IPS-20b (cell line): ENCODE results near the gene PAX6.
"Not testable (repeated sequence)": the region's sequence is repeated elsewhere in the genome, so short reads cannot be mapped to it uniquely, and the experiment has no call there.

Experiments
- H3K27ac ChIP-seq: one replicate; pipeline ENCODE4 v1.5.1; 2013; ENCODE audit warnings: low read length
- H3K27me3 ChIP-seq: 2 replicates; pipeline ENCODE4 v1.6.1; 2013; ENCODE audit warnings: mild to moderate bottlenecking, low read length, inconsistent platforms; ENCODE audit not compliant: insufficient read depth
- H3K36me3 ChIP-seq: 2 replicates; pipeline ENCODE4 v1.6.1; 2013; ENCODE audit warnings: low read depth, mild to moderate bottlenecking, inconsistent platforms, low read length, moderate library complexity; ENCODE audit not compliant: insufficient read depth
- H3K4me1 ChIP-seq: 2 replicates; pipeline ENCODE4 v1.6.1; 2013; ENCODE audit warnings: mild to moderate bottlenecking, control low read depth, inconsistent platforms, low read length, moderate library complexity; ENCODE audit not compliant: insufficient read depth
- H3K4me3 ChIP-seq: 2 replicates; pipeline ENCODE4 v1.5.1; 2013; ENCODE audit warnings: mild to moderate bottlenecking, low read length, inconsistent platforms
- H3K9ac ChIP-seq: 2 replicates; pipeline ENCODE4 v1.6.1; 2013; ENCODE audit warnings: low read depth, mild to moderate bottlenecking, inconsistent platforms, low read length, moderate library complexity
- H3K9me3 ChIP-seq: 2 replicates; pipeline ENCODE4 v1.6.1; 2013; ENCODE audit warnings: mild to moderate bottlenecking, low read depth, low read length, inconsistent platforms; ENCODE audit not compliant: insufficient read depth

PAX6 gene

DNA sequence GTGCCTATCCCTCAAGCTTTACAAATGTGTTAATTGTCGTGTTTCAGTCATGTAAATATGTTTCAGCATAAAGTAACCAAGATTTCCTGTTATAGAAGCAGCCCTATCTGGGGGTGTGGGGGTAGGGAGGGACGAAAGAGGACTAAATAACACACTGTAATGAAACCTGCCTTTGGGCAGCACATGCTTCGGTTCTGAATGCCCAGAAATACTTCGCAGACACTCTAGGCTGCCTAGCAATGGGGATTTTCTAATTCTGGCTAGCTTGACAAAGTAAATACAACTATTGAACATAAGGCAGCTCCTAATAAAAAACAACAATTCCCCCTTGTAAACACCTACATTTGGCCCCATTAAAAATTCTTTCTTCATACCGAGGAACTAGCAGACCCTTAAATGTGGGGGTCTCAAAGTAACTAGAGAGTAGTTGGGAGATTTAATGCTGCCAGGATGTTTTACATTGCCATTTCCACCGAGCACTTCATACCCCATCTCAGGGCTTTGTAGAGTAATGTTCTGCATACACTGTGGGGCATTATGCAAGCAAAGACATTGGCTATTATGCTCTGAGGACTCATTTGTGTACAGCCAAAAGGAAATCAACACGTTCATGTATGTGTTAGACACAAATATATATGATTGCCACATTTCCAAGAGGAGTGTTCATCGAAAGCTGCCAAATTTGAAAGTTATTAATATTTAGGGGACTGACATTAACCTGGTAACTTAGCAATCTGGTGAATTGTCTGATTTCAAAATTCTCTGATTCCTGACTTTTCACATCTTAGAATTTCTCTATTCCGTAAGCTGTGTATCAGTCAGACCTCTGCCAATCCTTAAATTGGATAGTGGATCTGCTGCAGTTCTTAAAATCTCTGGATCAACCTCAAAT is 42.1 kb downstream of the PAX6 start:
- no peak overlapping the region for H3K9ac ChIP-seq
- no peaks in the 10 kb centered on the region for H3K27me3 ChIP-seq
- H3K9me3 ChIP-seq: no peaks in the 10 kb centered on the region
- peaks cover 9% of the 10 kb centered on the region; the same call in 1 of the 2 replicates for H3K4me1 ChIP-seq
- H3K4me3 ChIP-seq: no peak overlapping the region
- H3K36me3 ChIP-seq: no peaks in the 10 kb centered on the region
- H3K27ac ChIP-seq: no peak overlapping the region

DNA sequence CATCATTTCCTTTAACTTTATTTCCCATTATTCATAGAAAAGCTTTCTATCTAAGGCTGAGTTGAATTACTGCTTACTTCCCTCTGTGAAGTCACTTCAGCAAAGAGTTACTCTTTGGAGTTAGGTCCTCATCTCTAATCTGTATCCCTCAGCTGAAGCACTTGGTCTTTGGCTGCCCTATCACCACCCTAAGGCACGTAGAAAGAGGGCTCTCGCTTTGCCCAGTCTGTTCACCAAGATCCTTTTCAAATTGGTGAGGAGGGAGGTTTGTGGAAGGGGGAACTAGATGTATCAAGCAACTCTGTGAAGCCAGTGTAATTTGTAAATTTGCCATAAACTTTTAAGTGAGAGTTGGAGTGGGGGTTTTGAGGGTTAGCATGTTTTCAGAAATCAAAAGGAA is 43.4 kb downstream of the PAX6 start:
- H3K27ac ChIP-seq: no peak overlapping the region
- H3K4me3 ChIP-seq: no peak overlapping the region
- H3K4me1 ChIP-seq: peaks cover 9% of the 10 kb centered on the region; the same call in 1 of the 2 replicates
- H3K36me3 ChIP-seq: no peaks in the 10 kb centered on the region
- H3K27me3 ChIP-seq: no peaks in the 10 kb centered on the region
- H3K9me3 ChIP-seq: no peaks in the 10 kb centered on the region
- no peak overlapping the region for H3K9ac ChIP-seq

DNA sequence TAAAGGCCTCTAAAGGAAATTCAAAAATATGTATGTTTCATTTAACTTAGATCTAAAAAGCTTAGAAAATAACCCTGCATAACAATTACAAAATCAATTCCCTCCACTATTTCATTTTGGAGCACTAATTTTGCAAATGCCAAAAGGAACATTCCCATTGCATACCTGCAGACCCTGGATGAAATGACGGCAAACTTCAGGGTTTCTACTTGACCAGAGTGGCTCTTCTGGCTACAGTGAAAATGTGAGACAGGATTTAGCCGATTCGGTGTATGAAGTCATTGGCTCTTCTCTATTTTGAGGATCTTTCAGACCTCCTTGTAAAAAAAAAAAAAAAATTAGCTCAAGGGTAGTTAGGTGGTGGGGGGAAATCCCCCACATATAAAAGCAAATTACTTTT is 44.1 kb downstream of the PAX6 start:
- no peaks in the 10 kb centered on the region for H3K9me3 ChIP-seq
- H3K27ac ChIP-seq: no peak overlapping the region
- no peaks in the 10 kb centered on the region for H3K27me3 ChIP-seq
- no peak overlapping the region for H3K4me3 ChIP-seq
- H3K9ac ChIP-seq: no peak overlapping the region
- peaks cover 9% of the 10 kb centered on the region; the same call in 1 of the 2 replicates for H3K4me1 ChIP-seq
- no peaks in the 10 kb centered on the region for H3K36me3 ChIP-seq

DNA sequence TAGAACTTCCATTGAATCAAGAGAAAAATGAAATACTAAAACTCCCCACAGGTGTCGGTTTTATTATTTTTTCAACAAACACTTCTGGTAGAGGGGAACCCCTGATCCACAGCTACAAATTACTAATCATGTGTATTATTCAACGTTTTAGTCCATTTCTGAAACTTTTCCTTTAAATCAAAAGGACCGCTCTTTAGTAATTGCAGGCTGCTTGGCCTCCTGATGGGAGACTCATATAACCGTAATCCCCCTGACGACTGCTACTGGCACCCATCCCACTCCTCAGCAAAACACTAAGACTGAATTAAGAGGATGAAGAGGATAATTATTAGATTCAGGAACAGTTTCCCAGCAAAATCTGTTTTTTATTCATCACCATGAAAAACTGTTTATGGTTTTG is 46.4 kb downstream of the PAX6 start:
- no peaks in the 10 kb centered on the region for H3K36me3 ChIP-seq
- H3K9ac ChIP-seq: no peak overlapping the region

DNA sequence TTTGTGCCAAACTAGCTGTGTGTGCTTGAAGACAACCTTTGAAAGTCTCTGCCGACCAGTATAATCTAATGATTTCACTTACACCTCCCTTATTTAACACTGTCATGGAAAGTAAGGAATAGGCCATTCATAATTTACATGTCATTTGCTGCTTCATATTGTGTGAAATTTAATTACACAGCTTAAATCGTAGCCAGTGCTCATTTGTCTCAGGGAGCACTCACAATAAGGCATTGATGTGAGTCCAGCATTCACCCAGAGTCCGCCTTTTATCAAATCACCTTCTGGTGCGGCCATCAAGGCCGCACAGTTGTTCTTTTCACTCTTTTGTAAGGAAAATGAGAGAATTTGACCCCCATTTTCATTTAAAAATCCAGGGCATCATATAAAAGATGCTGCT is 46.9 kb downstream of the PAX6 start:
- no peak overlapping the region for H3K27ac ChIP-seq
- H3K9me3 ChIP-seq: no peaks in the 10 kb centered on the region
- no peak overlapping the region for H3K4me3 ChIP-seq

More for the DNA sequence above, 46.4 kb downstream of the PAX6 start:
- no peak overlapping the region for H3K27ac ChIP-seq
- no peaks in the 10 kb centered on the region for H3K9me3 ChIP-seq
- peaks cover 9% of the 10 kb centered on the region; the same call in 1 of the 2 replicates for H3K4me1 ChIP-seq
- no peak overlapping the region for H3K4me3 ChIP-seq
- no peaks in the 10 kb centered on the region for H3K27me3 ChIP-seq

DNA sequence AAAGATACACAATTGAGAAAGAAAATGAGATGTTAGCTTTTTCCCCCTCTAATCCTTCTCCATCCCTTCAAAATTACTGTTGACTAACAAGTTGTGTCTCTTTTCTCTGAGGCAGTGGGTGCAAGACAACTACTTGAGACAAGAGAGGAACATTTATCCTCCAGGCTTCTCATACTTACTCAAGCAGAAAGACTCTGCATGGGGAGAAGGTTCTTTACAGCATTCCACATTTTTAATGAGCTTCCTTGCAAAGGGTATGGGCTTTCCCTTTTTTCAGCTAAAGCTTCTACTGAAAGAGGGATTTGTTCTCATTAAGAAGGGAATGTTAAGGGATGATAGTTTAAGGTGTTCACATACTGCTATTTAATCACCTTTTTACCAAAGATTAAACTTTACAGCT is 47.8 kb downstream of the PAX6 start:
- Histone ChIP-seq H3K9me3 (no peaks in the 10 kb centered on the region), H3K27me3 (no peaks in the 10 kb centered on the region), H3K27ac (no peak overlapping the region), H3K9ac (no peak overlapping the region), H3K4me1 (peaks cover under 1% of the 10 kb centered on the region; the same call in 1 of the 2 replicates), H3K36me3 (no peaks in the 10 kb centered on the region), H3K4me3 (no peak overlapping the region)

More for the DNA sequence above, 46.9 kb downstream of the PAX6 start:
- no peaks in the 10 kb centered on the region for H3K27me3 ChIP-seq
- H3K4me1 ChIP-seq: peaks cover 7% of the 10 kb centered on the region; the same call in 1 of the 2 replicates
- H3K36me3 ChIP-seq: no peaks in the 10 kb centered on the region
- H3K9ac ChIP-seq: no peak overlapping the region

DNA sequence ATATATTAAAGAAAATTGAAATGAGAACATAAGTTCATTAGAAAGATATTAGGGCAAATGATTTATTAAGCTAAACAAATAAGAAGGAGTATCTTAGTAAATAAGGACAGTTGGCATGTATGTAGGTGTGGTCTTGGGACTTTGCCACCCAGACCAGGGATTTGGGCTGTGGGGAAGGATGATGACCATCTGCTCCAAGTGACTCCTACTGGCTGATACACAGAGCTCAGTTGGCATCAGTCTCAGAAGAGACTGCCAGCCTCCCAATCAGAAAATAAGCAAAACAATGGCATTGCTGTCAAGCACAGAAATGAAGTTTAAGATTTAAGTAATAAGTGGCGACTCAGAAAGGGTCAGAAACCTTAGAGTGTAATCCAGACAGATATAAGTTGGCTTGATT is 49.5 kb downstream of the PAX6 start:
- H3K36me3 ChIP-seq: no peaks in the 10 kb centered on the region
- H3K4me1 ChIP-seq: no peaks in the 10 kb centered on the region; the same call in 1 of the 2 replicates
- H3K4me3 ChIP-seq: no peak overlapping the region
- H3K9ac ChIP-seq: no peak overlapping the region
- H3K9me3 ChIP-seq: no peaks in the 10 kb centered on the region
- H3K27ac ChIP-seq: no peak overlapping the region
- H3K27me3 ChIP-seq: no peaks in the 10 kb centered on the region

DNA sequence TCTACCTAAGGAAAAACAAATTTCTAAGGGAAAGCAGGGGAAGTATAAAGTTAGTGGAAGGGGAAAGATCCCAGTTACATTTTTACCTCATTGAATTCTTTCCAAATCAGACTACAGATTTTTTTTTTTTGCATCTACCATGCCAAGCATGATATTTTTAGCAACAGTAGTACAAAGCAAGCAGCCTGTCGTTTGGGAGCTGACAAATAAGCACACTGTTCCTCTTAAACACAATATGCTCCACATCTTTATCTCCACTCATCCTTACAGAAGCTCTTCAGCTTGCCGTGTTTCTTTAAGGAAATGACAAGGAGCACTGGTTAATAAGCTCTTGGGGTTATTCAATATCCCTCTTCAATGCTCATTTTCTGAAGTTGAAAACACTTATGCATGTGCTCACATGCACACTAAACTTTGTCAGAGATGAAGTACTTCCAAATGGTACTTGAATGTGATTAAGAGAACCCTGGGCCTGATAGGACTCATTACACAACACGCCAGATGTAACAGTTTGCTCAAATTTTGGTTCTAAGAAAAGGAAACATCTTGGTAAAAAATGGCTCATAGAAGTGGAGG is 53.8 kb downstream of the PAX6 start:
- no peaks in the 10 kb centered on the region for H3K27me3 ChIP-seq
- H3K27ac ChIP-seq: no peak overlapping the region
- no peaks in the 10 kb centered on the region for H3K36me3 ChIP-seq
- H3K9ac ChIP-seq: no peak overlapping the region
- no peaks in the 10 kb centered on the region for H3K9me3 ChIP-seq
- H3K4me3 ChIP-seq: no peak overlapping the region
- no peaks in the 10 kb centered on the region for H3K4me1 ChIP-seq

DNA sequence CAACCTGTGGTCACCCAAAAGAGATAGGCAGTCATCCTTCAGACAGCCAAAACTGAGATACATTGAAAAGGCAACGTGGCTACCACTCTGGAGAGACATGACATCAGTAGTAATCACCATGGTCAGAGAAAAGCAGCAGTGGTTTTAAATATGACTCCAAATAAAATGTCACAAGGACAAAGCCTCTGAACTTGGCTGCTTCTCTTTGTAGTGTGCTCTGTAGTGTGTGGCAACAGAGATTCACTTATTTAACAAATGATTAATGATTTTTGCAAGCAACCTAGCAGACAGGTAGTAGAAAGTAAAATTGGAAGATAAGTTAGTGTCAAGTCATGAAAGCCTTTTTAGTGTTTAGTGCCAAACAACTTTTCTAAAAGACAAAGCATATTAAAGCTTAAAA is 63.5 kb downstream of the PAX6 start:
- no peaks in the 10 kb centered on the region for H3K27me3 ChIP-seq
- H3K9ac ChIP-seq: no peak overlapping the region
- H3K9me3 ChIP-seq: no peaks in the 10 kb centered on the region
- no peaks in the 10 kb centered on the region for H3K36me3 ChIP-seq
- no peaks in the 10 kb centered on the region for H3K4me1 ChIP-seq
- H3K27ac ChIP-seq: no peak overlapping the region
- no peak overlapping the region for H3K4me3 ChIP-seq

DNA sequence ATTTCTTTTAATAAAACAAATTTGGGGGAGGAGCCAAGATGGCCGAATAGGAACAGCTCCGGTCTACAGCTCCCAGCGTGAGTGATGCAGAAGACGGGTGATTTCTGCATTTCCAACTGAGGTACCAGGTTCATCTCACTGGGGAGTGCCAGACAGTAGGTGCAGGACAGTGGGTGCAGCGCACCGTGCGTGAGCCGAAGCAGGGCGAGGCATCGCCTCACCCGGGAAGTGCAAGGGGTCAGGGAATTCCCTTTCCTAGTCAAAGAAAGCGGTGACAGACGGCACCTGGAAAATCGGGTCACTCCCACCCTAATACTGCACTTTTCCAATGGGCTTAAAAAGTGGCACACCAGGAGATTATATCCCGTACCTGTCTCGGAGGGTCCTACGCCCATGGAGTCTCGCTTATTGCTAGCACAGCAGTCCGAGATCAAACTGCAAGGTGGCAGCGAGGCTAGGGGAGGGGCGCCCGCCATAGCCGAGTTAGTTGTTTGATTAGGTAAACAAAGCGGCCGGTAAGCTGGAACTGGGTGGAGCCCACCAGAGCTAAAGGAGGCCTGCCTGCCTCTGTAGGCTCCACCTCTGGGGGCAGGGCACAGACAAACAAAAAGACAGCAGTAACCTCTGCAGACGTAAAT is 70.3 kb downstream of the PAX6 start:
- H3K9me3 ChIP-seq: peaks cover 20% of the 10 kb centered on the region
- not testable (repeated sequence) for H3K4me3 ChIP-seq, H3K27ac ChIP-seq, H3K36me3 ChIP-seq, H3K9ac ChIP-seq, H3K4me1 ChIP-seq, H3K27me3 ChIP-seq

DNA sequence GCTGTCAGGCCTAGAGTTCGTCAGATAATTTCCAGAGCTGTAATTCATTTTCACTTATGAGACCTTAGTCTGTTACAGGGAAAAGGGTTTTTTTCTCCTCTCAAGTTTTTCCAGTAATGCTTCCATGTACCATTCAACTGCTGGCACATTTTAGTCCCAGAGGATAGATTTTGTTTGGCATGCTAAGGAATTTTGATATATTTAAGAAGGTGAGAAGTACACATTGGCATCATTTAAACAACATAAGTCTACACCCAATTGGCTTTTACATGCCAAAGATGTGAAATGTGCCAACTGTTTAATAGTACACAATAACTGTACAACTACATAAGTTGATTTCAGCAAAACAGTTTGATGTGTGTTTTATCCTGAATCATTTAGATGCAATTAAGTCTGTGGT is 71.0 kb downstream of the PAX6 start:
- Histone ChIP-seq H3K9ac (no peak overlapping the region), H3K4me1 (no peaks in the 10 kb centered on the region), H3K36me3 (no peaks in the 10 kb centered on the region), H3K27me3 (no peaks in the 10 kb centered on the region), H3K4me3 (no peak overlapping the region; the same call in 1 of the 2 replicates), H3K9me3 (peaks cover 21% of the 10 kb centered on the region), H3K27ac (no peak overlapping the region)
